Measurements from ENCODE around the gene ERVK3-1. TPM values are rescaled to one million over a fixed set of nuclear protein-coding genes. Genes with fewer than 3 reads are reported as not detected.
"Not testable (repeated sequence)": the region's sequence is repeated elsewhere in the genome, so short reads cannot be mapped to it uniquely, and the experiment has no call there.

The ERVK3-1 gene
- total RNA-seq, 2 experiments from 2014 or later, result 79.5 to 82.7 TPM

DNA sequence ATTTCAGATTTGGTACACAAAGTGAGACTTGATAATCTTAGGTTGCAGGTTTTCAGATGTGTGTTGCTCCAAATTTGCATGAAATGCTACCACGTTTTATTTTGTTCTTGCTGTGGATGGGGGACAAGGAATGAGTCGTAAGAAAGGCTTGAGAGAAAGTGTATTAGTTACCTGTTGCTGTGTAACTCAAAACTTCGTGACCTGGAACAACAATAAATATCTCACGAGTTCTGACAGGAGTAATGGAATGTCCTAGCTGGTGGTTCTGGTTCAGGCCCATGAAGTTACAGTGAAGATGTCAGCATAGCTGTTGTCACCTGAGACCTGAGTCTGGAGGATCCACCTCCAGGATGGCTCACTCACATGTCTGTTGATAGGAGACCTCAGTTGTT is 25.3 kb upstream of the ERVK3-1 start:
- H3K27ac Mint-ChIP-seq, result peak overlapping the region; percentile 95
- peaks cover 11% of the 10 kb centered on the region for H3K9me3 Mint-ChIP-seq
- DNase-seq, result no peak
- H3K4me3 Mint-ChIP-seq, result peak overlapping the region; percentile 93
- no peaks in the 10 kb centered on the region for H3K27me3 Mint-ChIP-seq
- H3K36me3 Mint-ChIP-seq, result peaks cover 70% of the 10 kb centered on the region
- H3K4me1 Mint-ChIP-seq, result peaks cover 32% of the 10 kb centered on the region

DNA sequence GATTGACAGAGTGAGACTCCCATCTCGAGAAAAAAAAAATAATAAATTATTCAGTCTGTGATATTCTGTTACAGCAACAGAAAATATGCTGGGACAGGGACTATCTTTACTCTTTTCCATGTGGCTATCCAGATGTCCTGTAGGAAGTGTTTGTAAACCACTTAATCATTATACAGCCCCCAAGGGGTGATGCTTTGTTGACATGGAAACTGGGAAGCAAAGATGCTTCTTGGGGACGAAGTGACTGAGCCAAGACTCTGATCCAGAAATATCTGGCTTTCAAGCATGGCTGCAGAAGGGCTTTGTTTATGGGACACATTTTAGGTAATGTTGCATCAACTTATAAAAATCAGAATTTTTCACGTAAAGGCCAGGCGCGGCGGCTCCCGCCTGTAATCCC is 21.0 kb upstream of the ERVK3-1 start:
- no peaks in the 10 kb centered on the region for H3K27me3 Mint-ChIP-seq
- no peak overlapping the region for H3K4me3 Mint-ChIP-seq
- H3K9me3 Mint-ChIP-seq, result peaks cover 1% of the 10 kb centered on the region
- peaks cover 71% of the 10 kb centered on the region for H3K36me3 Mint-ChIP-seq
- DNase-seq, result no peak
- no peak overlapping the region for H3K27ac Mint-ChIP-seq
- peaks cover 28% of the 10 kb centered on the region for H3K4me1 Mint-ChIP-seq

DNA sequence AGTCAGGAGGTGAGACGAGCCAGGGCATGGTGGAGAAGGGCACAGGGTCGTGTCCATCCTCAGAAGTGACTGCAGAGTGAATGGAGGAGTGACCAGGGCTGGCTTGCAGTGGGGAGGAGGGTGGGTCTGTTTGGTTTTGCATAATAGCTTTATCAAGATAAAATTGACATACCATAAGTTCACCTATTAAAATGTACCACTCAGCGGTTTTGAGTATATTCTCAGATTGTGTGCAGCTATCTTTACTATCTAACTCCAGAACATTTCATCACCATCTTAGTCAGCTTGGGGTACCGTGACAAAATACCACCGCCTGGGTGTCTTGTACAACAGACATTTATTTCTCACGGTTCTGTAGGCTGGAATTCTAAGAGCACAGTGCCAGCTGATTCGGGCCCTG is 13.2 kb upstream of the ERVK3-1 start:
- H3K4me3 Mint-ChIP-seq, result no peak overlapping the region
- H3K4me1 Mint-ChIP-seq, result no peaks in the 10 kb centered on the region
- no peak for DNase-seq
- peaks cover 88% of the 10 kb centered on the region for H3K36me3 Mint-ChIP-seq
- H3K9me3 Mint-ChIP-seq, result peaks cover 27% of the 10 kb centered on the region
- no peaks in the 10 kb centered on the region for H3K27me3 Mint-ChIP-seq
- no peak overlapping the region for H3K27ac Mint-ChIP-seq

DNA sequence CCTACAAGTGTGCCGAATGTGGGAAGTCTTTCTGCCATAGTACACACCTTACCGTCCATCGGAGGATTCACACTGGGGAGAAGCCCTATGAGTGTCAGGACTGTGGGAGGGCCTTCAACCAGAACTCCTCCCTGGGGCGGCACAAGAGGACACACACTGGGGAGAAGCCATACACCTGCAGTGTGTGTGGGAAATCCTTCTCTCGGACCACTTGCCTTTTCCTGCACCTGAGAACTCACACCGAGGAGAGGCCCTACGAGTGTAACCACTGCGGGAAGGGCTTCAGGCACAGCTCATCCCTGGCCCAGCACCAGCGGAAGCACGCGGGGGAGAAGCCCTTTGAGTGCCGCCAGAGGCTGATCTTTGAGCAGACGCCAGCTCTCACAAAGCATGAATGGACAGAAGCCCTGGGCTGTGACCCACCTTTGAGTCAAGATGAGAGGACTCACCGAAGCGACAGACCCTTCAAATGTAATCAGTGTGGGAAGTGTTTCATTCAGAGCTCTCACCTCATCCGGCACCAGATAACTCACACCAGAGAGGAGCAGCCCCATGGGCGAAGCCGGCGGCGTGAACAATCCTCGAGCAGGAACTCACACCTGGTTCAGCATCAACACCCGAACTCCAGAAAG is 10.3 kb upstream of the ERVK3-1 start:
- Mint-ChIP-seq H3K4me1 (no peaks in the 10 kb centered on the region), H3K27me3 (no peaks in the 10 kb centered on the region), H3K36me3 (peaks cover 87% of the 10 kb centered on the region), H3K9me3 (peaks cover 27% of the 10 kb centered on the region), H3K4me3 (no peak overlapping the region), H3K27ac (no peak overlapping the region)
- no peak for DNase-seq

DNA sequence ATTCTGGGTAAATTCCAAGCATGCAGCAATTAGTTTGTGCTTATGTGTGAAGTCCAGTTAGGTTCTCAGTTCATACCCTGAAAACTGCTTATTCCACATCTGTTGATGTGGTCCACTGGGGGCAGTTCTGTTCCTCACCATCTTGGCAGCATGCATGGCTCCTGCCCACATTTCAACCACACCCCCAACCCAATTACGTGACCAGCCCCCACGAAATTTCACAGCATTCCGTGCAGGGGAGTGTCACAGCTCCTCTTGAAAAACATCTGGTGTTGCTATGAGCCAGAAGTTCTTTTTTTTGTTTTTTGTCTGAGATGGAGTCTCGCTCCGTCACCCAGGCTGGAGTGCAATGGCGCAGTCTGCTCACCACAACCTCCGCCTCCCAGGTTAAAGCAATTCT is 9.1 kb upstream of the ERVK3-1 start:
- Mint-ChIP-seq H3K9me3 (peaks cover 29% of the 10 kb centered on the region), H3K4me3 (no peak overlapping the region), H3K36me3 (peaks cover 88% of the 10 kb centered on the region)

DNA sequence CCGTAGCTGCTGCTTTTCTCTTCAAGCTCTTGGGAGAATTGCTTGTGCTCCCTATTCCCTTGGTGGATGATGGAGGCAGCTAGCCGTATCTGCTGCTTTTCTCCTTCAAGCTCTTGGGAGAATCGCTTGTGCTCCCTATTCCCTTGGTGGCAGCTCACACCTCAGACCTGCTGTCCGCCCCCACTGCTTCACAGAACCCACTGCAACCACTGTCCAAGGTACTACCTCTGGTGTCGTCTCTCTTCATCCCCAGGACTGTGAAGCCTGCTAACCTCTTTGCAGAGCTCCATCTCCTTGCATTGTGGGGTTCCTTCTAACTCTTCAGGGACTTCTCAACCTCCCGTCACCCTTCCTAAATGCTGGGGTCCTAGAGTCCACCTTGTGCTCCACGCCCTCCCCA is 4.6 kb upstream of the ERVK3-1 start:
- H3K27me3 Mint-ChIP-seq, result no peaks in the 10 kb centered on the region
- no peak for DNase-seq
- peaks cover 71% of the 10 kb centered on the region for H3K36me3 Mint-ChIP-seq
- no peak overlapping the region for H3K4me3 Mint-ChIP-seq
- H3K27ac Mint-ChIP-seq, result no peak overlapping the region
- peaks cover 5% of the 10 kb centered on the region for H3K9me3 Mint-ChIP-seq
- H3K4me1 Mint-ChIP-seq, result peaks cover 5% of the 10 kb centered on the region

More for the DNA sequence above, 9.1 kb upstream of the ERVK3-1 start:
- no peak for DNase-seq
- no peak overlapping the region for H3K27ac Mint-ChIP-seq
- H3K27me3 Mint-ChIP-seq, result no peaks in the 10 kb centered on the region
- H3K4me1 Mint-ChIP-seq, result no peaks in the 10 kb centered on the region

DNA sequence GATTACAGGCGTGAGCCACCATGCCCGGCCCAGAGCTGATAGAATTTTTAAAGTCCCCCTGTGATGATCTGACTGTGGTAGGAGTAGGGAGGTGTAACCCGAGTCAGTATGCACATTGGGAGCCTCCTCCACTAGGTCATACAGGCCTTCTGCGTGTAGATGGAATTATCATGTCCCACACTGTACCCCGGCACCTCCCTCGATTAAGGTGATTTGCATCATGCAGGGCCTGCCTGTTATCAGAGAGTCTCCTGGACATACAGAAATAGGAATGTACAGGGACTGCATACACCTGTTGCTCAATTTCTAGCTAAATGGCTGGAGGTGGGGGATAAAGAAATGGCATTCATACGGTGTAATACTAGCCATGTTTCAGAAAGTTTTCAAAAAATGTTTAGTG is 922 bp upstream of the ERVK3-1 start:
- H3K27ac Mint-ChIP-seq, result peak overlapping the region; percentile 97
- peak overlapping the region; percentile 98 for H3K4me3 Mint-ChIP-seq
- no peak for DNase-seq
- peaks cover 5% of the 10 kb centered on the region for H3K9me3 Mint-ChIP-seq
- H3K4me1 Mint-ChIP-seq, result peaks cover 35% of the 10 kb centered on the region
- no peaks in the 10 kb centered on the region for H3K27me3 Mint-ChIP-seq
- peaks cover 71% of the 10 kb centered on the region for H3K36me3 Mint-ChIP-seq

DNA sequence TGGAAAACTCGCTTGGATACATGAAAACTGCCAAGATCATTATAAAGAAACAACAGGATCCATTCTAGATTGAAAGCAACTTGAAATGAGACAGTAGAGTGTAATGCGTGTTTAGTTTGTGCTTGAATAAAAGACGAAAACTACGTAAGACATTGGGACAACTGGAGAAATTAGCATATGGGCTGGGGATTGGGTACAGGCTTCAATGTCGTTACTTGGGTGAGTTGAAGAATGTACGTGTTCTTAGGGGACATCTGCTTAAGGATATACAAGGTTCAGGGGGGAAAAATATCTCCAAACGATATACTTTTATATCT is 471 bp upstream of the ERVK3-1 start:
- DNase-seq, result no peak
- H3K36me3 Mint-ChIP-seq, result peaks cover 73% of the 10 kb centered on the region
- H3K9me3 Mint-ChIP-seq, result peaks cover 5% of the 10 kb centered on the region
- peak overlapping the region; percentile 98 for H3K4me3 Mint-ChIP-seq
- no peaks in the 10 kb centered on the region for H3K27me3 Mint-ChIP-seq
- peak overlapping the region; percentile 97 for H3K27ac Mint-ChIP-seq
- H3K4me1 Mint-ChIP-seq, result peaks cover 36% of the 10 kb centered on the region

DNA sequence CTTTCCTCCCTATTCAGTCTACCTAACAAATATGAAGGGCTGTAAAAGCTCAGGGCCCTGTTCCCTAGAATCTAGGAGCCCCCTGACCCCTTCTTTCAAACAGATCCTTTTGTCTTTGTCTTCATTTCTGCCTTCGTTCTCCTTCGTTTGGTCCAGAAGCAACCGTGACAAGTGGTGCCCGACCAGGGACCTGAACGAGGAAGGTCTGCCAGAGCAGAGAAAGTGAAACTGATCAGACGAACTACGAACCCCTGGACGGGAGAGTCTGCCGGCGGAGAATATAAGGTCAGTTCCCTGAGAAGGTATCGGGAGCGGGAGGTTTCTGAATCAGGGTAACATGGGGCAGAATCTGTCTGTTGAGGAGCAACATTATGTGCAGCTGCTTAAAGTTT is 751 bp downstream of the ERVK3-1 start:
- H3K4me1 Mint-ChIP-seq, result peaks cover 36% of the 10 kb centered on the region
- no peak for DNase-seq
- no peaks in the 10 kb centered on the region for H3K27me3 Mint-ChIP-seq
- H3K4me3 Mint-ChIP-seq, result peak overlapping the region; percentile 98
- H3K9me3 Mint-ChIP-seq, result peaks cover 3% of the 10 kb centered on the region
- H3K36me3 Mint-ChIP-seq, result peaks cover 70% of the 10 kb centered on the region
- H3K27ac Mint-ChIP-seq, result peak overlapping the region; percentile 97

DNA sequence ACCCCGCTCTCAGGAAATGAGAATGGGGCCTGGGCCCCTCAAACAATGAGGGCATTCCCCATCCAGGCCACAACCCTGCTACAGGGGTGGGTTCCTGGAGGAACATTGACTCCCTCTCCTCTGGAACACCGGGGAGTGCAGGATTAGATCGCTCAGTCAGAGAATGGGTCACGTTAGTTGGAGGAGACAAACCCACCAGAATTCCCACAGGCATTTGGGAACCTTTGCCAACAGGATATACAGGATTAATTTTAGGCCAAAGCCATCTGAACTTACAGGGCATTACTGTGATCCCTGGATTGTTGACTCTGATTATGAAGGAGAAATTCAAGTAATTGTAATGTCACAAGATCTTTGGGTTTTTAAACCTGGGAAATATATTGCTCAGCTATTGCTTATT is 2.6 kb downstream of the ERVK3-1 start:
- Mint-ChIP-seq H3K27ac (peak overlapping the region; percentile 55), H3K4me1 (peaks cover 36% of the 10 kb centered on the region), H3K4me3 (no peak overlapping the region), H3K27me3 (no peaks in the 10 kb centered on the region), H3K9me3 (peaks cover 2% of the 10 kb centered on the region), H3K36me3 (peaks cover 72% of the 10 kb centered on the region)
- DNase-seq, result no peak

DNA sequence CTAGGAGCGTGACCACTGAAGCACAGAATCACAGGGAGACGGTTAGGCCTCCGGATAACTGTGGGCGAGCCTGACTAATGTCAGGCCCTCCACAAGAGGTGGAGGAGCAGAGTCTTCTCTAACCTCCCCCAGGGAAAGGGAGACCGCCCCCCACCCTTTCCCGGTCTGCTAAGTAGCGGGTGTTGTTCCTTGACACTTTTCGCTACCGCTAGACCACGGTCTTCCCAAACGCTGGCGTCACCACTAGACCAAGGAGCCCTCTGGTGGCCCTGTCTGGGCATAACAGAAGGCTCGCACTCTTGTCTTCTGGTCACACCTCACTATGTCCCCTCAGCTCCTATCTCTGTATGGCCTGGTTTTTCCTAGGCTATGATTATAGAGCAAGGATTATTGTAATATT is 5.5 kb downstream of the ERVK3-1 start:
- not testable (repeated sequence) for H3K4me3 Mint-ChIP-seq, H3K9me3 Mint-ChIP-seq, H3K27me3 Mint-ChIP-seq, H3K27ac Mint-ChIP-seq
- peaks cover 76% of the 10 kb centered on the region for H3K36me3 Mint-ChIP-seq
- H3K4me1 Mint-ChIP-seq, result peaks cover 31% of the 10 kb centered on the region
- peak; percentile 12 for DNase-seq

DNA sequence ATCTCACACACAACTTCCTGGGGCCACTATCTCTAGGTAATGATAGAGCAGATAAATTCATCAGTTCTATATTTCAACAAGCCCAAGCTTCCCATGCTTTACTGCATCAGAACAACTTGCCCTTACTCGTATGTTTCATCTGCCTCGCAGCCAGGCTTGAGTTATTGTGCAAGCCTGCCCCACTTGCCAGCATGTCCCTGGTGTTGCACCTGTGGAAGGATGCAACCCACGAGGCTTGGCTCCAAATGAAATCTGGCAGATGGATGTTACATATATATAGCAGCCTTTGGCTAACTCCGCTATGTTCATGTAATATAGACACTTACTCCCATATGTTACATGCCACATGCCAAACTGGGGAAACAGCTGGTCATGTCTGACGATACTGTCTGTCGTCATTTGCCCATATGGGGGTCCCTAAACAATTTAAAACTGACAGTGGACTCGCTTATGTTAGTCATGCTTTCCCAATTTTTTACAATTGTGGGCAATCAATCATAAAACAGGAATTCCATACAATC is 6.2 kb downstream of the ERVK3-1 start:
- Mint-ChIP-seq H3K9me3 (no peaks in the 10 kb centered on the region), H3K4me1 (peaks cover 25% of the 10 kb centered on the region), H3K27me3 (no peaks in the 10 kb centered on the region), H3K36me3 (peaks cover 75% of the 10 kb centered on the region), H3K27ac (no peak overlapping the region), H3K4me3 (no peak overlapping the region)
- no peak for DNase-seq

DNA sequence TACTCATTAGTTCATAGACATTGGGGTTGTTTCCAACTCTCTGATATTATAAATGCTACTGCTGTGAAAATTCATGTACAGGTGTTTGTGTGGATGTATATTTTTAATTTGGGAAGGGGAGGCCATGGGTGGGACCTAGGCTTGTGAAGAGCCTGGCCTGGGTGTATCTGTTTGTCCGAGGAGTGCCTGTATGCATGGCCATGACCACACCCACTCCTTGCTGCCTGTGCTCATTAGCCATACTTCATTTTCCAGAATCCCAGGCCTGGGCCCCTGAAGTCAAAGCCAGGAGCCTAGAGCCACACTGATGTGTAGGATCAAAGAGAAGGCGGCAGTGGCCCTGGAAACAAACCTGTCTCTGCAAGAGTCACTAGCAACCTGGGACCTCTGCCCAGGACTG is 10.4 kb downstream of the ERVK3-1 start:
- Mint-ChIP-seq H3K27ac (peak overlapping the region; percentile 73), H3K4me3 (no peak overlapping the region), H3K9me3 (no peaks in the 10 kb centered on the region), H3K27me3 (no peaks in the 10 kb centered on the region), H3K4me1 (no peaks in the 10 kb centered on the region), H3K36me3 (peaks cover 46% of the 10 kb centered on the region)
- DNase-seq, result no peak

DNA sequence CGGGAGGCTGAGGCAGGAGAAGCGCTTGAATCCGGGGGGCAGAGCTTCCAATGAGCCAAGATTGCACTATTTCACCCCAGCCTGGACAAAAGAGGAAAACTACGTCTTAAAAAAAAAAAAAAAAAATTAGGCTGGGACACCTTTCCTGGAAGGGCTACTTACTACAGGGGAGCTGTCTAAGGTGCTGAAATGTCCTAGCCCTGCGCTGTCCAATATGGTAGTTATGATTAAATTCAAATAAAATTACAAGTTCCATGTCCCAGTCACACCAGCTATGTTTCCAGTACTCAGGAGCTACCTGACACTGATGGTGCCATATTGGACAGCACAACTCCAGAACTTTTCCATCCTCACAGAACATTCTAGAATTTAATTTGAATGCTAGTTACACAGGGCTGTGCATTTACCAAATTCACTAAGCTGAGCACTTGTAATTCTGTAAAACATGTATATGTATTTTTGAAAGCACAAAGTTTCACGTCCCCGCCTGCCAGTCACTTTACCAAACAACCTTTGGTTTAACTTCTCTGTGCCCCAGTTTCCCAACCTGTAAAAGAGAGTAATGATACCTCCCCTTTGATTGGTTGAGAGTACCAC is 12.4 kb downstream of the ERVK3-1 start:
- Mint-ChIP-seq H3K4me1 (no peaks in the 10 kb centered on the region), H3K4me3 (no peak overlapping the region), H3K27me3 (no peaks in the 10 kb centered on the region), H3K36me3 (peaks cover 31% of the 10 kb centered on the region), H3K9me3 (no peaks in the 10 kb centered on the region), H3K27ac (no peak overlapping the region)
- DNase-seq, result no peak

DNA sequence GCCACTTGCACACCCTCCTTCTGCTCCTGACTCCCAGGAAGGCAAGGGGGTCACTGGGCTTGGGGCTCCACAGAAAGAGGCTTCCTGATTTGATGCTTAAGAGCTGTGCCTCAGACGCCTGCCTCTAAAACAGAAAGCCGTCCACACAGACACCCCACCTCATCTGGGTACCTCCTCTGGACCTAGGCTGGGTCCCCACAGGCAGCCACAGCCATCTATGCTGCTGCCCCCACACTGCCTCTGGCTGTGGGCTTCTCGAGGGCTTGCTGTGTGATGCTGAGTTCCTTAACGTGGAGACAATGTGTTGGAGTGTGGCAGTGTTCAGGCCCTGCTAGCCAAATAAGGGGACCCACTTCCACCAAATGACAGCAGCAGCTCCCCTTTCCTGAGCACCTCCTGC is 13.1 kb downstream of the ERVK3-1 start:
- DNase-seq, result no peak
- Mint-ChIP-seq H3K36me3 (peaks cover 28% of the 10 kb centered on the region), H3K27me3 (no peaks in the 10 kb centered on the region), H3K4me3 (no peak overlapping the region), H3K9me3 (no peaks in the 10 kb centered on the region), H3K27ac (no peak overlapping the region), H3K4me1 (no peaks in the 10 kb centered on the region)

DNA sequence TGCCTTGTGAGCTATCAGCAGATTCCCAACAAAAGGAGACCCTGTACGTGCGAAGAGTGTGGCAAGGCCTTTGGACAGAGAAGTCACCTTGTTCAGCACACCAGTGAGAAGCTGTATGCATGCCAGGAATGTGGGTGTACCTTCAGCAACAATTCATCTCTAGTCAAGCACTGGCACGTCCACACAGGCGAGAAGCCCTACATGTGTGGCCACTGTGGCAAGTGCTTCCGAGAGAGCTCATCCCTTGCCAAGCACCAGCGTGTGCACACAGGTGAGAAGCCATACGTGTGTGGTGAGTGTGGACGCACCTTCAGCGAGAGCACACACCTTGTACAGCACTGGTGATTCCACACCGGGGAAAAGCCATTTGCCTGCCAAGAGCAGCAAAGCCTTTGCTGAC is 14.1 kb downstream of the ERVK3-1 start:
- no peak overlapping the region for H3K4me3 Mint-ChIP-seq
- H3K4me1 Mint-ChIP-seq, result no peaks in the 10 kb centered on the region
- no peak overlapping the region for H3K27ac Mint-ChIP-seq
- no peaks in the 10 kb centered on the region for H3K9me3 Mint-ChIP-seq
- H3K27me3 Mint-ChIP-seq, result no peaks in the 10 kb centered on the region
- peaks cover 25% of the 10 kb centered on the region for H3K36me3 Mint-ChIP-seq
- no peak for DNase-seq
